HG02642 (cell line): ENCODE results near the gene INSR.
A peak's percentile ranks its signal among the peaks of the same experiment; 100 is the strongest.
"Not testable (repeated sequence)": the region's sequence is repeated elsewhere in the genome, so short reads cannot be mapped to it uniquely, and the experiment has no call there.

Experiments used
- ATAC-seq: cut with Tn5 transposase; IDR thresholded peaks from one replicate; pipeline ENCODE4 v1.9.1; 2021; ENCODE audit warnings: mild to moderate bottlenecking; ENCODE audit not compliant: unreplicated experiment, poor library complexity

The INSR gene

DNA sequence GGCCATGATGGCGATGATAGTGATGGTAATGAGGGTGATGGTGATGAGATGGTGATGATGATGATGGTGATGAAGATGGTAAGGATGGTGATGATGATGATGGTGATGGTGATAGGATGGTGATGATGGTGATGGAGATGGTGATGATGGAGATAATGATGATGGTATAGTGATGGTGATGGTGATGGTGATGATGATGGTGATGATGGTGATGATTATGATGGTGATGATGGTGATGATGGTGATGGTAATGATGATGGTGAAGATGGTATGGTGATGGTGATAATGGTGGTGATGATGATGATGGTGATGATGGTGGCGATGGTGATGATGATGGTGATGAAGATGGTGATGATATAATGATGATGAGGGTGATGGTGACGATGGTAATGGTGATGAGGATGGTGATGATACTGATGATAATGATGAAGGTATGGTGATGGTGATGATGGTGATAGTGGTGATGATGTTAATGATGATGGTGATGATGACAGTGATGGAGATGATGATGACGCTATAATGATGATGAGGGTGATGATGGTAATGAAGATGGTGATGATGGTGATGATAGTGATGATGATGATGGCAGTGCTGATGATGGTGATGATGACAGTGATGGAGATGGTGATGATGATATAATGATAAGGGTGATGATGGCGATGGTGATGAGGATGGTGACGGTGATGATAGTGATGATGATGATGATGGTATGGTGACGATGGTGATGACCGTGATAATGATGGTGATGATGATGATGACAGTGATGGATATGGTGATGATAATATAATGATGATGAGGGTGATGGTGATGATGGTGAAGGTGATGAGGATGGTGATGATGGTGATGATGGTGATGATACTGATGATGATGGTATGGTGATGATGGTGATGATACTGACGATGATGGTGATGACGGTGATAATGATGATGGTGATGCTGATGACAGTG, 187.2 kb downstream of the INSR start:
- ATAC-seq = no peak

DNA sequence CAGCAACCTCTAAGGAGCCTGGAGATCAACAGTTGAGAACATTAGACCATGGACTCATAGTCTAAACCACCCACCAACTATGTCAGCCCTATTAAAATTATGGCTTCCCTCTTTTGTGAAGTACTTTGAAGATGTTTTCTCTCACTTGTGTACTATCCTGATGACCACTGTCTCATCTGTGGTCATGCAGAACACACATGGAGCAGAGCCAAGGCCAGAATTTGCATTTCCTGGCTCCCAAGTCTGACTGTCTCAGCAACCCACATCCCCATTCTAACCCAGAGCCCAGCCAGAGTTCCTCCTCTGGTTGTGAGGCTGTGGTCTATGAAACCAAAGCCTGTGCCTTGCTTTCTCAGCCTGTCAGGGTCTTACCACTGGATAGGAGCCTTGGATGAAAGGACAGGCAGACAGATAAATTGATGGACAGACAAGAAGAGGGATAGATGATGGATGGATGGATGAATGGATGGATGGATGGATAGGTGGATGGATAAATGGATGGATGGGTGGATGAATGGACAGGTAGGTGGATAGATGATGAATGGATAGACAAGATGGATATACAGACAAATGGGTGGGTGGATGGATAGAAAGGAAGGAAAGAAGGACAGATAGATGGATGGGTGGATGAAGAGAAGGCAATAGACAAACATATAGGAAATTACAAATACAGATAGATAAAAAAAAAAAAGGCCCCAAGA, 189.3 kb downstream of the INSR start:
- no peak for ATAC-seq

DNA sequence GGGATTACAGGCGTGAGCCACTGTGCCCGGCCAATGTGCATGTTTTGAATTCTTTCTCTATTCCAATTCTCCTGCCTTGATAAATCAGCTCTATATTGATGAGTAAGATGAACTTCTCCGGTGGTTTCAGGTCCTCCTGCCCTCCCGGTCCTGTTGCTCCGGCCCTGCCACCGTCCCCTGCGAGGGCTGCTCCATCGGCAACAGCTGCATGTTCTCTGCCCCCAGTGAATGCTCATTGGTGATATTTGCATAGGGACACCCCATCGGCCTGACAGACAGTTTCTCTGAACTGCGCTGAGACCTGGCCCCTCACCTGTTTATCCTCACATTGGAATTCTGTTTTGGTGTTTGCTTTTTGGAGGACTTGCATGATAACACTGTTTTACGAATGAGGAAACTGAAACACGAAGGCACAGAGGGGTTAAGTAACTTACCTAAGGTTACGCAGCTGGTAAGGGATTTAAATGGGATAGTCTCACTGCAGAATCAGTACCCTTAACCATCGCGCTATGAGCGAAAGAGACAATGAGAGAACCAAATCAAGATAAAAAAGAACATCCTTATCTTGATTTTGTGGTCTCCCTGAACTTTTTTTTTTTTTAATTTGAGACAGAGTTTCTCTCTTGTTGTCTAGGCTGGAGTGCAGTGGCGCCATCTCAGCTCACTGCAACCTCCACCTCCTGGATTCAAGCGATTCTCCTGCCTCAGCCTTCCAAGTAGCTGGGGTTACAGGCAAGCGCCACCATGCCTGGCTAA, 192.5 kb downstream of the INSR start:
- ATAC-seq = no peak

DNA sequence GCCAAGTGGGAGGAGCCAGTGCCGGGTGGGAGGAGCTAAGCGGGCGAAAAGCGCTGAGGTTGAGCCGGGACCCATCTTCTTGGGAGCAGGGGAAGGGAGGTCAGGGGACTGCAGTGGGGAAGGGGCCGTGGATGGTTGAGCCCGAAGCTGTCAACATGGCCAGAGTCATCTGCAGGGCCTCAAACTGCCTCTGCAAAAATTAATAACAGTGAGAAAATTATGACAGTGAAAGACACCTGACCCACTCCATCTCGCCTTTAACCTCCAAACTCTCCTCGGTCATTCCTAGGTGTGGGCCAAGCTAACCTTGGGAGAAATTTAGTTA, 194.7 kb downstream of the INSR start:
- ATAC-seq = no peak

DNA sequence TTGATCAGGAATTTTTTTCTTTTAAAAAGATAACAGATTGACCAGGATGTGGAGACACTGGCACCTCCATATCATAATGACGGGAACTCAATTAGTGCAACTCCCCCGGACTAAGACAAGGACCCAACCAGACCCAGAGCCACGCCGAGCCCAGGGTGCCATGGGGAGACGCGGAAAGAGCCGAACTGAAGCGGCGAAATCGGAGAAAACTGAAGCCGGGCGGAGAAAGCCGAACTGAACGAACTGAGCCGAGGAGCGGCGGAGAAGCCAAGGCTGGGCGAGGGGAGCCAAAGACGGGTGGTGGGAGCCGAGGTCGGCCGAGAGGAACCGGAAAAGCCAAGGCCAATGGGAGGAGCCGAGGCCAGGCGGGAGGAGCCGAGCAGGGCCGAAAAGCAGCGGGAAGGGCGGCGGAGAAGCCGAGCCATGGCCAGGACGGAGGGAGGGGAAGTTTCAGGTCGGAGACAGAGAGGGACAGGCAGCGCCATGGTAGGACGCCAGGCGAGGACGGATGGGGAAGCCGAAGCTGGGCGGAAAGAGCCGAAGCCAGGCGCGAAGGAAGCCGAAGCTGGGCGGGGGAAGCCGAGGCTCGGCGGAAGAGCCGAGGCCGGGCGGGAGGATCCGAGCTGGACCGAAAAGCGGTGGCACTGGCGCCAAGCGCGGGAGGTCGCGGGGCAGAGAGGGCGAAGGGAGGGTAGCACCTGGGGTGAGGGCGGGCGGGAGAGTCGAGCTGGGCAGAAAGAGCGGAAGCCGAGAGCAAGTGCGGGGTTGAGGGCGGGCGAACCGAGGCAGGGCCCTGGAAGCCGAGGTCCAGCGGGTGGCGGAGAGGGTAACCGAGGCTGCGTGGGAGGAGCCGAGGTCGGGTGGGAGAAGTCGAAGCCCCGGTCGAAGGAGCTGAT, 195.3 kb downstream of the INSR start:
- ATAC-seq = peak; percentile 88

DNA sequence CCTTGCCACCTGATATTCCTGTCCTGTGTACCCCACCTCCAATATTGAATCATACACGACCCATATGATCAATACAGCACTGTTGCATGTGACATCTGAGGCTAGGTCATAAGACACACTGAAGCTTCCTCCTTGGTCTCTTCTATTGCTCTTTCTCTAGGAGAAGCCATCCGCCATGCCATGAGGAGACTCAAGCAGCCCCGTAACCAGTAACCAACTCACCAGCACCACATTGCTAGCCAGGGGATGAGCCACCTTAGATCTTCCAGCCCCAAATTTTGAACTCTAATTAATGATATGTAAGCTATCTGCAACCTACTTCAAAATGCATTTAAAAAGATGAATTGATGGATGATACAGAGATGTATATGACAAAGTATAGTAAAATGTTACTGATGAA, 196.1 kb downstream of the INSR start:
- ATAC-seq = no peak

DNA sequence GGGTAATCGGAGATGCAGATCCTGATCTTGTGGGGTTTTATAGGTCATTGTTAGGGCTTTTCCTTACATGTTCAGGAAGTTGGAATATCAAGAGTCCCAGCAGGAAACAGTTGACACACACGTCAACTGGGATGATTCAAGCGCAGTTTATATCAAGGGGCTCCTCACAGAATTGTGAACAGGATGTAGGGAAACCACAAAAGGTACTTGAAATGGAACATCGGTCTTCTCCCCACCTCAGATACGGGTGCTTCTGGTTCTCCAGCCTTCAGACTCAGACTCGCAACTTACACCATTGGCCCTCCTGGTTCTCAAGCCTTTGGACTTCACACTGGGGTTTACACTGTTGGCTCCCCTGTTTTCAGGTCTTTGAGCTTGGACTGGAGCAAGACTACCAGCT, 205.2 kb downstream of the INSR start:
- ATAC-seq = no peak

DNA sequence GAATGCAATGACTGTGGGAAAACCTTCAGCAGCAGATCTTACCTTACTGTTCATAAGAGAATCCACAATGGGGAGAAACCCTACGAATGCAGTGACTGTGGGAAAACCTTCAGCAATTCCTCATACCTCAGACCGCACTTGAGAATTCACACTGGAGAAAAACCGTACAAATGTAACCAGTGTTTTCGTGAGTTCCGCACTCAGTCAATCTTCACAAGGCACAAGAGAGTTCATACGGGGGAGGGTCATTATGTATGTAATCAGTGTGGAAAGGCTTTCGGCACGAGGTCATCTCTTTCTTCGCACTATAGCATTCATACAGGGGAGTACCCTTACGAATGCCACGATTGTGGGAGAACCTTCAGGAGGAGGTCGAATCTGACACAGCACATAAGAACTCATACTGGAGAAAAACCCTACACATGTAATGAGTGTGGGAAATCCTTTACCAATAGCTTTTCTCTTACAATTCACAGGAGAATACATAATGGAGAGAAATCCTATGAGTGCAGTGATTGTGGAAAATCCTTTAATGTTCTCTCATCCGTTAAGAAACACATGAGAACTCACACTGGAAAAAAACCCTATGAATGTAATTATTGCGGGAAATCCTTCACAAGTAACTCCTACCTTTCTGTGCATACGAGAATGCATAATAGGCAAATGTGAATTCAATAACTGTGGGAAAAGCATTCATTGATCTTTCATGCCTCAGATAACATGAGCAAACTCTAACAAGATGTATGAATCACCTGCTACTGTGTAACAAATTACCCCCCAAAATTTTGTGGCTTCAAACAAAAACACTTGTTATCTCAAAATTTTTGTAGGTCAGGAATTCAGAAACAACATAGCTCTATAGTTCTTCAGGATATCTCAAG, 210.9 kb downstream of the INSR start:
- no peak for ATAC-seq

DNA sequence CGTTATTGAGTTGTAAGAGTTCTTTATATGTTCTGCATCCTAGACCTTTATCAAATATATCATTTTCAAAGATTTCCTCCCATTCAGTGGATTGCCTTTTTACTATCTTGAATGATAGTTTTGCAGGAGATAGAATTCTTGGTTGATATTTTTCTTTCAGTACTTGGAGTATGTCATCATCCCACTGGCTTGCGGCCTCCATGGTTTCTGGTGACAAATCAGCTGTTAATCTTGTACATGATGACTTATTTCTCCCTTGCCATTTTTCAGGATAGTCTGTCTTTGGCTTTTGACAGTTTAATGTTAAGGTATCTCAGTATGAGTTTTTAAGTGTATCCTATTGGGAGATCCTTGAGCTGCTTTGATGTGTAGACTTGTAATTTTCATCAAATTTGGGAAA, 216.2 kb downstream of the INSR start:
- no peak for ATAC-seq

DNA sequence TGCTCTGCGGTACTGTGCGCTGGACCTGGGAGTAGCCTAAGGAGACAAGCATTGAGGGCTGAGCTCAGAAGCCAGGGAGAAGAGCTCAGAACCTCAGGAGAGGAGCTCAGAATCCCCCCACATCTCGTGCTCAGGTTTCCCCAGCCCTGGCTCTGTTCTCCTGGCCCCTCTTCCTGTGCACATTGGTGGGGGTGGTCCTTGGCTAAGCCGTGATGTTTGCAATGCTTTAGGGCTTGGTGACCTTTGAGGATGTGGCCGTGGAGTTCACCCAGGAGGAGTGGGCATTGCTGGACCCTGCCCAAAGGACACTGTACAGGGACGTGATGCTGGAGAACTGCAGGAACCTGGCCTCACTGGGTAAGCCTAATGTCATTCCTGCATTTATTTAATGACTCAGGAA, 218.1 kb downstream of the INSR start:
- ATAC-seq = no peak

DNA sequence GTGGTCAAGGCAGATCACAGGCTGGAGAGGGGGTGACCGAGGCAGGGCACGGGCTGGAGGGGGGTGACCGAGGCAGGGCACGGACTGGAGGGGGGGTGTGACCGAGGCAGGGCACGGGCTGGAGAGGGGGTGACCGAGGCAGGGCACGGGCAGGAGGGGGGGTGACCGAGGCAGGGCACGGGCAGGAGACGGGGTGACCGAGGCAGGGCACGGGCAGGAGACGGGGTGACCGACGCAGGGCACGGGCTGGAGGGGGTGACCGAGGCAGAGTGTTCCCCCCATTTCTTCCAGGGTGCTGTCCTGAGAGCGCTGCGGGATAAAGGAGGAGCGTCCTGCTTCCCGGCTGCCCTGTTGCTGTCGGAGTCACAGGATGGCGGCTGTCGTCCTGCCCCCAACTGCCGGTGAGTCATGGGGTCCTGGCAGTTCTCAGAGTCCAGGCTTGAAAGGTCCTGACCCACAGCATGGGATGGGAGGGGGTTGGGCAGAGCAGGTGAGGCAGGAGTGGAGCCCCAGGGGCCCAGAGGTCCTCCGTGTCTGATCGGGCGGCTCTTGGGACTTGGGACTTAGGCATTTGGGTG, 219.4 kb downstream of the INSR start:
- no peak for ATAC-seq

DNA sequence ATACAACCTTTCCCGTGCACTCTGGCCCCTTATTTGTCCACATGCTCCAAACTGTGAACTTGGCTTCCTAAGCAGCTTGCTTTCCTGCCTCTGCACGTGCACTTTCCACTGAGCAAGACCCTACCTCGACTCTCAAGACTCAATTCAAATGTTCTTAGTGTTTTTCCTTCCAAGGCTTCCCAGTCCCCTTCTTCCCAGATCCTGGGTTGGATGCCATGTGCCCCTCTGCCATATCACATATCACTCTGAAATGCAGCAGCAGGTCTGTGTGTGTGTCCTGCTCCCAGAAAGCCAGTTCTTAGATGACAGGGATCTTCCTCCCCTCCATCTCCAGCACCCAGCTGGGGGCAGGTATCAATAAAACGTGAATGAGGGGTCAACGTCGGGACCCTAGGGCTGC, 221.7 kb downstream of the INSR start:
- no peak for ATAC-seq

DNA sequence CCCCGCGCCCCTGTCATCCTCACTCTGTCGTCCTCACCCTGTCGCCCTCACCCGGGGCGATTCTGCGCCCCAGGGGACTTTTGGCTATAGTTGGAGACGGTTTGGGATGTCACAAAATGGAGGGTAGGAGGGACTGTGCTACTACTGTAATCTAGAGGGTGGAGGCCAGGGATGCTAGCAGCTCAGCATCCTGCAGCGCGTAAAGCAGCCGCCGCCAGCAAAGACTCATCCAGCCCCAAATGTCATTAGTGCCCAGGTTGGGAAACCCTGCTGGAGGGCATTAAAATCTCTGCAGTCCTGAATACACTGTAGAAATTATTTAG, 224.3 kb downstream of the INSR start:
- ATAC-seq = no peak

DNA sequence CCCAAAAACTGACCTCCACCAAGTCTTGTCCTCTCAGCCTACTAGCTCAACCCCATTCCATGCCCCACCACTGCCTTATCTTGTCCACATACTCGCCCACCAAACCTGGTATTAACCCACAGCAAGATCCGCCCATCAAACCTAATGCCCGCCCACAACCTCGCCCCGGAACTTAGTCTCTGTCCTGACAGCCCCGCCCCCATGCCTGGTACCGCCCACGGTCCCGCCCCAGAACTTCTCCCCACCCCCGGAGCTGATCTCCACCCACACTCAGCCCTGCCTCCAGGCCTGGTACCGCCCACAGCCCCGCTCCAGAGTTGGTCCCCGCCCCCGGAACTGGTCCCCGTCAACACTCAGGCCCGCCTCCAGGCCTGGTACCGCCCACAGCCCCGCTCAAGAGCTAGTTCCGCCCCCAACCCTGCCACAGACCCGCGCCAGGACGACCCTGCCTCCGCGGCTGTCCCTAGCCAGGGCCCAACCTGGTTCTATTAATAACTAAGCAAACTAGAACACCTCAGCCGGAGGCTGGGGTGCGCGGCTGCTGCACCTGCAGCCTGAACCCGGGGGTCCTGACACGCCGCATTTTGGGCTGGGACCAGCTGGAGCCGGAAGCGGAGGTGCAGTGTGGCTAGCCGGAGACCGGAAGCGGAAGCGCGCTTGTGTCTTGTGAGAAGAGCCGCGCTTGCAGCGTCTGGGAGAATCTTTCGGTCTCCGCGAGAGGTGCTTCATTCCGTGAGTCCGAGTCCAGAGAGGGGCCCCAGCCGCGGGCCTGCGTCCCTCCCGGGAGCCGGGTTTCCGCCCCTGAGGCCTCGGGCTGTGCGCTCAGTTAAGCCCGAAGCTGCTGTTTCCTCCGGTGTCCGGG, 224.9 kb downstream of the INSR start, which contains the start of gene ZNF557:
TSS of gene ZNF557 (plus strand) at position 662 of the 862 bp plus-strand sequence. CDS start 5,372 bp downstream, outside the sequence.
- peak; percentile 95 for ATAC-seq

DNA sequence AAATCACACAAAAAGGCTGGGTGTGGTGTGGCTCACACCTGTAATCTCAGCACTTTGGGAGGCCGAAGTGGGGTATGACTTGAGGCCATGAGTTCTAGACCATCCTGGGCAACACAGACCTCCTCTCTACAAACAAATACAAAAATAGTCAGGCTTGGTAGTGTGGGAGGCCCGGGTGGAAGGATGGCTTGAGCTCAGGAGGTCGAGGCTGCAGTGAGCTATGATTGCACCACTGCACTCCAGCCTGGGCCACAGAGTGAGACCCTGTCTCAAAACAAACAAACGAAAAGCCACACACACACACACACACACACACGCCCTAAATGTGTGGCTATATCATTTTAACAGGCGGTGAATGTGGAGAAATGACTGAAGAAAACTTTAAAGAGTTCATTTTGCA, 225.6 kb downstream of the INSR start:
- no peak for ATAC-seq

DNA sequence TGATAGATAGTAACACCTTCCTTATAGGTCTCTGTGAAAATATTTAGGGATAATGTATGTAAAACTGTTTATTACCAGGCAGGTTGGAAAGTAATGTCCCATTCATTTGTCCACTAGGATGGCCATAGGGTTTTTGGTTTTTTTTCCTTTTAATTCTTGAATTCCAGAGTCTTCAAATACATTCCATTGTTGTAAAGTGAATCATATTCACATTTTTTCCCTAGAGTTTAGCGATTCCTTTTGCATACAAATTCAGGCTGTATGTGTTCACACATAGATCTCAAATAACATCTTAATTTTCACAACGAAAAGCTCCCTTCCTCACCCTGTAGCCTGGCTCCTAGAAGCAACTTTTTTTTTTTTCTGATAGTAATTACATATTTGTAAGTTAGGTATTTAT, 226.5 kb downstream of the INSR start:
- no peak for ATAC-seq

DNA sequence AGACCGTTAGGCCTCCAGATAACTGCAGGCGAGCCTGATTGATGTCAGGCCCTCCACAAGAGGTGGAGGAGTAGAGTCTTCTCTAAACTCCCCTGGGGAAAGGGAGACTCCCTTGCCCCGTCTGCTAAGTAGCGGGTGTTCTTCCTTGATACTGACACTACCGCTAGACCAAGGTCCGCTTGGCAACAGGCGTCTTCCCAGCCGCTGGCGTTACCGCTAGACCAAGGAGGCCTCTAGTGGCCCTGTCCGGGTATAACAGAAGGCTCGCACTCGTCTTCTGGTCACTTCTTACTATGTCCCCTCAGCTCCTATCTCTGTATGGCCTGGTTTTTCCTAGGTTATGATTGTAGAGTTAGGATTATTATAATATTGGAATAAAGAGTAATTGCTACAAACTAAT, 227.1 kb downstream of the INSR start:
- ATAC-seq = not testable (repeated sequence)
